Measurements from ENCODE around the gene VPS13D.
A peak's percentile ranks its signal among the peaks of the same experiment; 100 is the strongest.
"Not testable (repeated sequence)": the region's sequence is repeated elsewhere in the genome, so short reads cannot be mapped to it uniquely, and the experiment has no call there.

VPS13D gene

DNA sequence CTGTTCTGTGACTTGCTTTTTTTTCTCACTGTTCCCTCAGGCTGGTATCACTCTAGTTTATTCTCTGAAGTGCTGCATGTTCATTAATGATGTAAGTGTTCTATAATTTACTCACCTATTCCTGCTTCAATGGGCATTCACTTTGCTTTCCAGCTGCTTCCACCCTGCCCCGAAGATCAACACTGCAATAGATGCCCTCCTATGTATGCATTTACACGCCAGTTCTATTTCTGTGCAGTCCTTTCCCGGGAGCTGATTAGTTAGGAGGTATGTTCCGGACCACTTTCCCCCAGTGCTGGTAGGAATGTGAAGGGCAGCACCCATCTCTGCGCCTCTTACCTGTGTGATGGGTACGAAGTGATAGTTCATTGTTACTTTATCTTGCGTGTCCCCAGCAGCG lies 284.8 kb downstream of the VPS13D start:
- no peak for DNase-seq (ENCODE audit: low read depth in 3 of 3)

GRCh38 chr1:12515234-12515633 lies 285.4 kb downstream of the VPS13D start:
- DNase-seq (ENCODE audit: low read depth in 3 of 3) = no peak

- DNase-seq (ENCODE audit: low read depth in 3 of 3) = no peak
These were observed 286.9 kb downstream of the VPS13D start for GRCh38 chr1:12516741-12517140.

GRCh38 chr1:12518931-12519692 lies 289.3 kb downstream of the VPS13D start:
- peak; percentile 11 to 62 (median 25) for DNase-seq (ENCODE audit: low read depth in 3 of 3)

GRCh38 chr1:12519693-12520364 lies 290.0 kb downstream of the VPS13D start:
- no peak for DNase-seq (ENCODE audit: low read depth in 3 of 3)

- no peak for DNase-seq (ENCODE audit: low read depth in 3 of 3)
These were observed 291.3 kb downstream of the VPS13D start for GRCh38 chr1:12521096-12521495.

GRCh38 chr1:12522780-12523179 lies 292.9 kb downstream of the VPS13D start:
- not testable (repeated sequence) for DNase-seq (ENCODE audit: low read depth in 3 of 3)

DNA sequence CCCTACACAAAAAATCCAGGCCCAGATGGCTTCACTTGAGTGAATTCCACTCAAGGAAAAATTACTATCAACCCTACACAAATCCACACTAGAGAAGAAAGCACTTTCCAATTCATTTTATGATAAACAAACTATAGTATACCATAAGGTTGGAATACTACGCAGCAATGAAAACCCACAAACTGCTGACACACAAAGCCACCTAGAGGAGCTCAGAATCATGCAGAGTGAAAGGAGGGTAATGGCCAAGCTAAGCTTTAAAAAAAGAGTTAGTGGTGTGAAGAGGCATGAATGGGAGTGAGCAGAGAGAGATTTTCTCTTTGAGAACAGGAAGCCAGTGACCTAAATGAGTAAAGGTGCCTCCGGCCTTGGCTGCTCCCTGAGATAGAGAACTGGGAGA lies 294.4 kb downstream of the VPS13D start:
- DNase-seq (ENCODE audit: low read depth in 3 of 3) = no peak

DNA sequence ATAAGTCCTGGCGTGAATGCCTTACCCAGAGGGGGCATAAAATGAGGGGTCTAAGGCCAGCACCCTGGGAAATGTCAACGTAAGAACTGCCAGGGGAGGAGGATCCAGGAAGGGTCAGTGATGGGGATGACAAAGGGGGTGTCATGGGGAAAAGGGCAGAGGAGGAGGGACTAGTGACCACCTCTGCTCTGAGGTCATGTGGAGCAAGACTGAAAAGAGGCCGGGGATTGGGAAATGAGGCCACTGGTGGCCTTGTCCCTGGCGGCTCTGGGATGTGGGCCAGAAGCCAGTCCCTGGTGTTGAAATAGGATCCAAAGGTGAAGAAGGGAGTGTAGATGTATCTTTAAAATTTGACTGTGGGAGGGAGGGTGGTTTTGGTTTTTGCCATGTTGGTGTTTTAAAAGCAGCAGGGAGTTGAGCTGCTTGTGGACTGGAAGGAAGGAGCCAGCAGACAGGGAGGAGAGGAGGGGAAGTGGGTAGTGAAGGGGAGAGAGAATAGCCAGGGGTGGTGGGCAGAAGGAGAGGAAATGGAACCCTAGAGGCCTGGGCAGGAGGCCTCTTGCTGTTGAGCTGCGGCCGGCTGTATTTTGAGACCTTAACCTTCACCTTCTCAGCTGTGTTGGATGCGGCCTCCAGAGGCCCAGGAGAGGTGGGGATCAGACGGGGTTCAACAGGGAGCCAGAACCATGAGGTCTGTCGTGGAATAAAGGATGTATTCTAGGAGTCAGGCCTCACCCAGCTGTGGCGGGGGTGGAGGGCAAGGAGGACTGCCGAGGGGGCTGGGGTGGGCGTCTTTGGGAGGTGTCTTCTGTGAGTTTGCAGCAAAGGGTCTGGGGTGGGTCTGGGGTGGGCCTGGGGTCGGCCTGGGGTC lies 295.7 kb downstream of the VPS13D start:
- DNase-seq (ENCODE audit: low read depth in 3 of 3) = no peak

- DNase-seq (ENCODE audit: low read depth in 3 of 3) = no peak
These were observed 297.7 kb downstream of the VPS13D start for GRCh38 chr1:12527564-12527963.

GRCh38 chr1:12528021-12528852 lies 298.4 kb downstream of the VPS13D start:
- DNase-seq (ENCODE audit: low read depth in 3 of 3) = no peak

- DNase-seq (ENCODE audit: low read depth in 3 of 3) = no peak
These were observed 299.9 kb downstream of the VPS13D start for GRCh38 chr1:12529640-12530174.

DNA sequence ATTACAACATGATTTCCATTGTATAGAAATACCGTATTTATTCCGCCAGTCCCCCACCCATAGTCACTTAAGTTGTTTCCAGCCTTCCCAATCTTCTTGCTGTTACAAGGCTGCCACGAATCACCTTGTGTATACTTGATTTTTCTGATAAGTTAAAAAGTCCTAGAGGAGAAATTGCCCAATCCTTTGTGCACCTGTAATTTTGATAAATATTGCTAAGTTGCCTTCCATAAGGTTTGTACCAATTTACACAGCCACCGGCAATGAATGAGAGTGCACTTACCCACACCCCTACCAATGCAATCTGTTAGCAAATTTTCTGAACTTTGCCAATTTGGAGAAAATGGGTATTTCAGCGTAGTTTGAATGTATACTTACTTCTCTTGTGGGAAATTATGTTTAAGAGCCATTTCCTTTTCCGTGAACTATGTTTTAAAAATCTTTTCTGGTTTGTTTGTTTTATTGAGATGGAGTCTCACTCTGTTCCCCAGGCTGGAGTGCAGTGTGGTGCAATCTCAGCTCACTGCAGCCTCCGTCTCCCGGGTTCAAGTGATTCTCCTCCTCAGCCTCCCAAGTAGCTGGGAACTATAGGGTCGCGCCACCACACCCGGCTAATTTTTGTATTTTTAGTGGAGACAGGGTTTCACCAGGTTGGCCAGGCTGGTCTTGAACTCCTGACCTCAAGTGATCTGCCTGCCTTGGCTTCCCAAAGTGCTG lies 300.8 kb downstream of the VPS13D start:
- DNase-seq (ENCODE audit: low read depth in 3 of 3) = no peak

DNA sequence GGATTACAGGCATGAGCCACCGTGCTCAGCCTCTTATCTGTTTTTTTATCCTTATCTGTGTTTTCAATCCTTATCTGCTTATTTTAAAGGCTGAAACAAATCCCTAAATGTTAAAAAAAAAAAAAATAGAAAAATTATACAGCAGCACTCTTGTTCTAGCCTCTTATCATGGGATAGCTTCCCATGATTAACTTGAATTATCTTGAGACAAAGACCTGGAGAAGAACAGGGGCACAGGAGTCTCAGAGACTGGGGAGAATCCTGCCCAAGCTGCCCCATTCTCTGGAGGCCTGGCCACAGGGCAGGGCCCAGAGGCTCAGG lies 301.3 kb downstream of the VPS13D start:
- DNase-seq (ENCODE audit: low read depth in 3 of 3) = no peak

GRCh38 chr1:12532405-12533315 lies 302.8 kb downstream of the VPS13D start:
- no peak for DNase-seq (ENCODE audit: low read depth in 3 of 3)

DNA sequence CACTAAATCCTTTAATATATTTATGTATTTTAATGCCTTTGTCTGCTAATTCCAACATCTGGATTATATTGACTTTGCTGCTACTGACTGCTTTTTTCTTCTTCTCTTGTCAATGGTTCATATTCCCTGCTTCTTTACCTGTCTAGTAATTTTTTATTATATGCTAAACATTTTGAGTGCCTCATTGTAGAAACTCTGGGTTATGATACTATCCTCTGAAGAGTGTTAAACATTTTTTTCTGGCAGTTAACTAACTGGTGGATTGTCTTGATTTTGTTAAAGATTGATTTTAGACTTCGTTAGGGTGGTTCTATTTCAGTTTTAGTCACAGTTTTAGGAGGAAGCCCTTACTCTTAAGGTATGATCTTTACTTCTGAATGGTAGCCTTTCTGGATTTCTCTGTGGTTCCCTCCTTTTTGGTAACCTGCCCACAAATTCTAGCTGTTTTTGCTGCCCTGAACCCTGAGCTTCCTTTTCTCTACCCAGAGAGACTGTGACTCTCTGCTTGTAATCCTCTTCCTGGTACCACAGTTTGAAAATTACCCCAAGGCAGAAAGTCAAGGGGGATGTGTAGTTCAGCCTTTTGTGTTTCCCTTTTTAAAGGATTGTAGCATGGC lies 306.3 kb downstream of the VPS13D start:
- no peak for DNase-seq (ENCODE audit: low read depth in 3 of 3)

- no peak for DNase-seq (ENCODE audit: low read depth in 3 of 3)
These were observed 307.5 kb downstream of the VPS13D start for GRCh38 chr1:12537294-12537693.

DNA sequence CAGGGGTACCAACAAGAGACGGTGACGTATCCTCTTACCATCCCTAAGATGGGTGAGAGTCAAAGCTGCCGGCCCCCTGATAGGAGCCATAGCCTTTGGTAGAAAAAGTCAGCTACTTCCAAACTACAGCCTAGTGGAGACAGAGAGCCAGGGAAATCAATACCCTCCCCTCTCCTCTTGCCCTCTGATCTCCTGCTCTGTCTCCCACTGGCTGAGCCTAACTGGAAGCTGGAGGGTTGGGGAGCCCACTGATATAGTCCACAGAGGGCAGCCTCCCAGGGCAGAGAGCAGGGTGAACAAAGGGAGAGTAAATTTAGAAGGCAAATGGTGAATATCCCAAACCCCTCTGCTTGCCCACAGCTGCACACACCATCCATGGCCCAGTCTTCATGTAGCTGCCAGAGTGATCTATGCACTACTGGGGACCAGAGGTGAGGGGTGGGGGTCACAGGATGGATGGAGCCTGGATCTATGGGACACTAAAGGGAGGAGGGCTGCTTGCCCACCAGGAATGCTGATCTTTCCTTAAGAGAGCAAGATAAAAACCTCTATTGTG lies 308.2 kb downstream of the VPS13D start:
- DNase-seq (ENCODE audit: low read depth in 3 of 3) = no peak

GRCh38 chr1:12538536-12538935 lies 308.7 kb downstream of the VPS13D start:
- not testable (repeated sequence) for DNase-seq (ENCODE audit: low read depth in 3 of 3)
